Measurements from ENCODE around the gene SIAH2.

Gene SIAH2

DNA sequence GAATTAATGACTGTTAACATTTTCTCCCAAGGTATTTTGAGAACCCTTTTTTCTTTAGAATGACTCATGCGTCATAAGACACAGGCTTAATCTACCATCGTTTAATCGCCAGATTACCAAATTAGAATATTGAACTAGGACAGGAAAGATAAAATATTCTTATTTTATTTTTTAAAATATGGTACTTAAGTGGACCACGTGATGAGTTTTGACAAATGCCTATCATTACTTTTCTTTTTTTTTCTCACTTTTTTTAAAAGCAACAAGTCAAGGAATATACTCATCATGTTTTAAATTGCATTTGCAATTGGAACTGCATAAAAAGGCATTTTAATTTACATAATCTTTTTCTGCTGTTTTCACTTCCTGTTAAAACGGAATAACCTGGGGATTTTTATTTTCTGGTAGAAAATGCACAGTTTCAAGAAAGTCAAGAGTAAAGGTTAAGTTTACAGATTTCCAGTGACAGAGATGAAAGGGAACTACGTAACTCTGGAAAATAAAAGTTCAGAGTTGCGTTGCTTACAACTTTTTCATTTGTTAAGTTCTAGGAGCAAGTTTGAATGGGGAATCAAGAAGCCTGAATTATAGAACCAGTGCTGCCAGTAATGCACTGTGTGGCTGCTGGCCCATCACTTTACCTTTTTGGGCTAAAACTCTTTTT lies 23.6 kb downstream of the SIAH2 start:
- no peak overlapping the region for H3K27ac ChIP-seq
- TF ChIP-seq, protein P1, sequence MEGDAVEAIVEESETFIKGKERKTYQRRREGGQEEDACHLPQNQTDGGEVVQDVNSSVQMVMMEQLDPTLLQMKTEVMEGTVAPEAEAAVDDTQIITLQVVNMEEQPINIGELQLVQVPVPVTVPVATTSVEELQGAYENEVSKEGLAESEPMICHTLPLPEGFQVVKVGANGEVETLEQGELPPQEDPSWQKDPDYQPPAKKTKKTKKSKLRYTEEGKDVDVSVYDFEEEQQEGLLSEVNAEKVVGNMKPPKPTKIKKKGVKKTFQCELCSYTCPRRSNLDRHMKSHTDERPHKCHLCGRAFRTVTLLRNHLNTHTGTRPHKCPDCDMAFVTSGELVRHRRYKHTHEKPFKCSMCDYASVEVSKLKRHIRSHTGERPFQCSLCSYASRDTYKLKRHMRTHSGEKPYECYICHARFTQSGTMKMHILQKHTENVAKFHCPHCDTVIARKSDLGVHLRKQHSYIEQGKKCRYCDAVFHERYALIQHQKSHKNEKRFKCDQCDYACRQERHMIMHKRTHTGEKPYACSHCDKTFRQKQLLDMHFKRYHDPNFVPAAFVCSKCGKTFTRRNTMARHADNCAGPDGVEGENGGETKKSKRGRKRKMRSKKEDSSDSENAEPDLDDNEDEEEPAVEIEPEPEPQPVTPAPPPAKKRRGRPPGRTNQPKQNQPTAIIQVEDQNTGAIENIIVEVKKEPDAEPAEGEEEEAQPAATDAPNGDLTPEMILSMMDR (conservative IDR thresholded peaks at IDR 0.05): no peak

DNA sequence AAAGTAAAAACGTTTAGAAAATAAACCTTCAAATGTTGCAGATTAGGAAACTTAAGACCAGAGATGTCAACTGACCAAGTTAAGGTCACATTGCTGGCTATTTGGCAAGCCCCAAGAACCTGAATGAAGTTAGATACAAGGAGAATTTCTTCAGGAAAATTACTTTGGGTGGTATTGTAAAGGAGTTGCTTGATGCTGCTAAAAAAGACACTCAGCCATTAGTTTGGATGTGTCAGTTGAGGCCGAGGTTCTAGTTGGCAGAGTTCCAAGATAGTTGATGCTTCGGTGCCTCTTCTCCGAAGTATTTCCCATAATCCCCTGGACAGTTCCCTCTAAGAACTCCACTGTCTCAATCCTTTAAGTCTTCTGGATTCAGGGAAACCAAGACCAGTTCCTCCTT lies 24.3 kb downstream of the SIAH2 start:
- TF ChIP-seq, protein P1 (conservative IDR thresholded peaks at IDR 0.05): no peak
- no peak for TF ChIP-seq ZFX (IDR thresholded peaks at IDR 0.05)
- H3K27ac ChIP-seq: no peak overlapping the region

DNA sequence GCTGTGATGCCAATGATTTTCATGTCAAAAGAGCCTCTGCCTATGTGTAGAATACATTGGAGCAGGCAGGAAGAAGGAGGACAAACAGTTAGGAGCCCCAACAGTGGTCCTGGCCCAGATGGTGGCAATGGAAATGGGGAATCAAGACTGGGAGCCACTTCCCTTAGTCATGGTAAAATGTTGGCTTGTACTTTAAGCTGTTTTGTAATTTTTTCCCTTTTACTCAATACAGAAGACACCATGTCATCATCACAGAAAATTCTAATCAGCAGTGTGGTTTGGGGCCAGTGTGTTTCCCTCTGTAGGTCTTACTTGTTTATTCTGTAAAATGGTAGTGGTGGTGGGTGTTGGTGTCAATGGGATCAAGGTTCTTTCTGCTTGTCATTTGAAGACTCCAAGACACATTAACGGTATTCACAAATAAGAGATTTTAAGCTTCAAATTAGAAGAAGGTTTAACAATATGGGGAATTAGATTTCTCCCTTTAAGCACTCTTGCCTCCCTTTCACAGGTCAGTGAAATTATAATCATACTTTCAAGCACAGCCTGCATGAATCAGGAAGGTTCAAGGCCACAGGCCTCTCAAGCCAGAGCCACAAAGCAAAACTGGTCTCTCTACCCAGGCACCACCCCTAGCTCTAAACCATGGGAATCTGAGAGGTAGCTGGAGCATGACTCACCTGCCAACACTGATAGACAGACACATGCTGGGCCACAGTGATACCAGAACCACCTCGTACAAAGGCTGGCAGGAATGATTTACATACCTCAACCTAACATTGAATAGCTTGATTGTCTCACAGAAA lies 24.9 kb downstream of the SIAH2 start:
- TF ChIP-seq, protein P1 (conservative IDR thresholded peaks at IDR 0.05): no peak
- no peak for TF ChIP-seq ZFX (IDR thresholded peaks at IDR 0.05)
- no peak overlapping the region for H3K27ac ChIP-seq

DNA sequence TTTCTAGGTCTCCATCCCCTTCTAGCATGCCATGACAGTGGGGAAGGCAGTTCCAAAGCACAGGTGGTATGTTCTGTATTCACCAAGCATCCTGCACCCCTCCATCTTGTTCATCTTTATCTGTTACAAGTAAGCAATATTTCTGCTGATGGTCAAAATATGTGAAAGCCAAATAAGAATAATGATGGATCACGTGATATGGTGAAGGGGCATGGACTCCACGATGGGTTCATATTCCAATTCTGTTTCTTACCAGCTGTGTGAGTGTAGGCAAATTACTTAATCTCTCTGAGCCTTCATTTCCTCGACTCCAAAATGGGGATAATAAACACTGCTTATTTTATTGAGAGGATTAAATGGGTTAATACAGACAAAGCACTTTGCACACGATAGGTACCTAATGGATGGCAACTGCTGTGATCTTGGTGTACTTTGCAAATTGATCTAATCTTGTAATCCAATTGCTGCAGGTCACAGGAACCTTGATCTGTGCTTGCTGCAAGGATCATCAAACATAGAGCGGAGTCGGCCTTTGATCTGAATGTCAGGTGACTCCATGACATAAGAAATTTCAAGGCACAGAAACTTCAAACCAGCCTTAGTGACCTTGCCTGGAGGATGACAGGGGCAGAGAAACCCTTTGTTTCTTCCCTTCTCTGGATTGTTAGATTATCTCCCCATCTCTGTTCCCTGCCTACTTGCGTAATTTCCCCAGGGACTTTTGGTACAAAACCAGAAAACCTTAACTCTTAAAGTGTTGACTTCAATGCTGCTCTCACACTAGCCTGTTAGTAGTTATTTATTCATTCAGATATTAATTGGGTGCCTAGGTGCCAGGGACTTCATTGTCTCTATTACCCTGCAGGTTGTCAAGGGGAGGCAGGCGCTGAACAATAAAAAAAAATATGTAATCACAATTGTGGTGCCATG lies 25.8 kb downstream of the SIAH2 start:
- H3K27ac ChIP-seq: no peak overlapping the region
- TF ChIP-seq, protein P1 (conservative IDR thresholded peaks at IDR 0.05): no peak
- no peak for TF ChIP-seq ZFX (IDR thresholded peaks at IDR 0.05)

DNA sequence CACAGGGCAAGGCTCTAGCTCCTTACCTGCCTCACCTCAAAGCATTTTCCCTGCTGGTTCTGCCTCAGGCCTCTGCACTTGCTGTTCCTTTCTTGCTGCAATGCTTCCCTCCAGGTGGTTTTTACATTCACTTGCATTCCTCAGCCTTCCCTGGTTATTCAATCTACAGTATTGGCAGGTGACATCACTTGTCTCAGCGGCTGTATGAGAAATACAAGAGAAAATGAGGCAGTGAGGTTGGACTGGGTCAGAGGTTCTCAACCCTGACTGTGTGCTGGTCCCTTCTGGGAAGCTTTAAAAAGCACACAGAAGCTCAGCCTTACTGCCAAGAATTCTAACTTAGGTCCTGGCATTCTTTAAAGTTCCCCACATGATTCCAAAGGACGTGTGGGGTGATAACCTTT lies 26.7 kb downstream of the SIAH2 start:
- TF ChIP-seq ZFX (IDR thresholded peaks at IDR 0.05): no peak
- TF ChIP-seq, protein P1 (conservative IDR thresholded peaks at IDR 0.05): no peak
- no peak overlapping the region for H3K27ac ChIP-seq

DNA sequence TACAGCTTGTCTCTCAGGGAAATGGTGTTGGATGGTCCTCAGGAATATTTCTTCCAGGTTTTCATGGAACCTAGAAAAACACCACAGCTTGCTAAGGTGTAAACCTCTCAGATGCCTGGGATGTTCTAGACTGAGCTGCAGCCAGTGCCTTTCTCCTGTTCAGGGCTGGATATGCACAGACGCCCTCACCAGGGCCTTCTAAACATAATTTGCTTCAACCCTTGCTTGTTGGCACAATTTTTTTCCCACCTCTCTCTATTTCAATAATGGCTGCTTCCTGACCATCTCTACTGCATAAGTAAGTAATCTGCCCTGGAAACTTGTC lies 28.2 kb downstream of the SIAH2 start:
- TF ChIP-seq ZFX (IDR thresholded peaks at IDR 0.05): no peak
- TF ChIP-seq, protein P1 (conservative IDR thresholded peaks at IDR 0.05): no peak
- H3K27ac ChIP-seq: no peak overlapping the region
